K562 (cell line): ENCODE data around the gene CEP192. TPM values are rescaled to one million over a fixed set of nuclear protein-coding genes. Genes with fewer than 3 reads are reported as not detected.
A peak's percentile ranks its signal among the peaks of the same experiment; 100 is the strongest.

Source experiments
- ATAC-seq: fragments of 200-7000 bp; cut with Tn5 transposase; 3 replicates; pipeline ENCODE4 v1.9.1; 2020; ENCODE audit warnings: moderate library complexity
- BruUV-seq: library from RNA; stranded (reverse); fragments of 400-500 nt; replicated peaks from 2 replicates; lab custom pipeline; 2021; lab: Mats Ljungman, UMichigan
- CTCF ChIA-PET: fragments of 300-600 bp; formaldehyde crosslinking; extraction: SDS; loops from one replicate; lab custom pipeline; 2021; ENCODE audit warnings: low intra/inter-chr PET ratio; lab: Yijun Ruan, JAX
- POLR2A ChIA-PET: fragments of 300-600, 350-650 bp; sonication (Branson Sonifier 250); formaldehyde crosslinking; extraction: SDS; loops from one replicate; lab custom pipeline; 2021; ENCODE audit warnings: antibody characterized with exemption, inconsistent platforms; lab: Yijun Ruan, JAX
- DNase-seq, 4 experiments: peaks; one replicate each; pipeline versions ENCODE4 v3.0.0 to v3.0.0-alpha.2; 2011 to 2018; ENCODE audit warnings: low spot score in 3 of 4, mixed read lengths in 3 of 4; ENCODE audit errors: extremely low read depth in 1 of 4
- FAIRE-seq: peaks from 2 replicates; lab custom pipeline; 2011; peaks lifted over from hg19 to GRCh38; lab: Jason Lieb, UNC
- H2AFZ ChIP-seq: 2 replicates; pipeline ENCODE4 v1.6.0; 2011; ENCODE audit warnings: low read depth, low read length, control low read depth, inconsistent platforms
- H3K27ac ChIP-seq: fragments of 200-600 bp; 3 replicates; pipeline ENCODE4 v1.8.0; 2011; ENCODE audit warnings: low read depth, mild to moderate bottlenecking, control low read depth, inconsistent platforms, low read length, moderate library complexity, mixed read lengths; ENCODE audit errors: extremely low read depth
- H3K27me3 ChIP-seq, 2 experiments: fragments of 300-600 bp in 1 of 2; 2 replicates in 1 of 2; 3 replicates in 1 of 2; pipeline versions ENCODE4 v1.6.0 to v1.8.0; 2011; ENCODE audit warnings: inconsistent platforms in 2 of 2, low read length in 2 of 2, mild to moderate bottlenecking in 1 of 2, mixed read lengths in 1 of 2, moderate library complexity in 1 of 2; ENCODE audit not compliant: control insufficient read depth in 2 of 2, insufficient read depth in 2 of 2
- H3K36me3 ChIP-seq: fragments of 300-600 bp; 3 replicates; pipeline ENCODE4 v1.8.0; 2011; ENCODE audit warnings: mild to moderate bottlenecking, low read length, inconsistent platforms; ENCODE audit not compliant: control insufficient read depth, insufficient read depth
- H3K4me1 ChIP-seq, 2 experiments: fragments of 200-600 bp in 1 of 2; replicated peaks in 1 of 2; 2 replicates in 1 of 2; 3 replicates in 1 of 2; pipeline versions ENCODE4 v1.5.1 to v1.8.0; 2011; ENCODE audit warnings: inconsistent platforms in 2 of 2, low read length in 2 of 2, mild to moderate bottlenecking in 1 of 2, mixed read lengths in 1 of 2, moderate library complexity in 1 of 2; ENCODE audit not compliant: control insufficient read depth in 2 of 2, insufficient read depth in 2 of 2
- H3K4me2 ChIP-seq: 2 replicates; pipeline ENCODE4 v1.6.1; 2011; ENCODE audit warnings: low read length, control low read depth, inconsistent platforms, mixed read lengths; ENCODE audit not compliant: insufficient read depth
- H3K4me3 ChIP-seq: fragments of 200-600 bp; sonication (generic), shearing (Covaris generic); 2 replicates; pipeline ENCODE4 v1.5.1; 2016; ENCODE audit warnings: control low read depth, inconsistent platforms
- H3K79me2 ChIP-seq: fragments of 200-600 bp; 3 replicates; pipeline ENCODE4 v1.8.0; 2011; ENCODE audit warnings: low read length, inconsistent platforms; ENCODE audit not compliant: control insufficient read depth, insufficient read depth
- H3K9ac ChIP-seq, 2 experiments: 2 replicates each; pipeline versions ENCODE4 v1.6.0 to v1.6.1; 2011; ENCODE audit warnings: low read depth in 2 of 2, low read length in 2 of 2, control low read depth in 1 of 2, inconsistent platforms in 1 of 2, mild to moderate bottlenecking in 1 of 2, mixed read lengths in 1 of 2; ENCODE audit not compliant: insufficient read depth in 1 of 2
- H3K9me1 ChIP-seq: one replicate; pipeline ENCODE4 v1.6.0; 2011; ENCODE audit warnings: inconsistent platforms, mild to moderate bottlenecking, low read length, moderate library complexity; ENCODE audit not compliant: control insufficient read depth, insufficient read depth
- H3K9me3 ChIP-seq: replicated peaks from 2 replicates; pipeline ENCODE4 v1.5.1; 2011; ENCODE audit warnings: low read depth, low read length, inconsistent platforms; ENCODE audit not compliant: control insufficient read depth, insufficient read depth
- H4K20me1 ChIP-seq: replicated peaks from 2 replicates; pipeline ENCODE4 v1.6.1; 2011; ENCODE audit warnings: low read length, inconsistent platforms, mixed read lengths; ENCODE audit not compliant: control insufficient read depth, insufficient read depth
- FOXK1 ChIP-seq: sonication (generic); formaldehyde crosslinking; IDR thresholded peaks from 2 replicates; pipeline ENCODE4 v1.8.0; 2022; ENCODE audit warnings: missing genetic modification reagents, mild to moderate bottlenecking, borderline replicate concordance
- POLR2G ChIP-seq: fragments of 200-400 bp; formaldehyde crosslinking; IDR thresholded peaks from 2 replicates; pipeline ENCODE4 v1.6.1; 2017; ENCODE audit warnings: low read depth, mild to moderate bottlenecking, antibody characterized with exemption, low read length, moderate library complexity
- RBM17 ChIP-seq: fragments of 200-400 bp; formaldehyde crosslinking; IDR thresholded peaks from 2 replicates; pipeline ENCODE4 v1.6.1; 2017; ENCODE audit warnings: low read depth, mild to moderate bottlenecking, low read length, borderline replicate concordance
- RFX1 ChIP-seq: fragments of 450-650 bp; IDR thresholded peaks from 2 replicates; pipeline ENCODE4 v1.6.1; 2016; ENCODE audit warnings: mild to moderate bottlenecking, moderate library complexity
- WGBS: fragments of 100-300 bp; shearing (Covaris generic); methylation state at CpG from one replicate; pipeline ENCODE4 v1.1.6; 2016; ENCODE audit warnings: low coverage, mixed read lengths; ENCODE audit not compliant: insufficient coverage; ENCODE audit errors: missing lambda C conversion rate; 5-methylcytosine and 5-hydroxymethylcytosine counted together
- in situ Hi-C: fragments of 300-500 bp; cut with MboI; formaldehyde crosslinking; loops from 4 replicates; pipeline ENCODE4 v1.15.0; 2018; ENCODE audit warnings: inconsistent platforms, mixed read lengths
- intact Hi-C: fragments of 100-400 bp; cut with micrococcal nuclease; formaldehyde crosslinking; loops from 2 replicates; pipeline ENCODE4 v1.14.2; 2022
- polyA plus RNA-seq, 8 experiments: library from polyadenylated mRNA; depleted of rRNA in 4 of 8; stranded (reverse) in 5 of 8; unstranded in 3 of 8; fragments of >200 nt; fragmentation: Nextera tagmentation in 2 of 8; fragmentation: Illumina TruSeq in 1 of 8; extraction: Ambion mirVana in 2 of 8; extraction: Trizol in 1 of 8; gene quantifications; 2 replicates each; pipeline versions ENCODE4 v1.2.1 to v1.2.3, GENCODE V29; 2011 to 2014; ENCODE audit warnings: inconsistent platforms in 1 of 8, missing spikeins in 1 of 8
- total RNA-seq, 7 experiments: library from RNA; depleted of rRNA in 6 of 7; stranded (reverse); fragments of >200 nt in 6 of 7; fragmentation: Illumina TruSeq in 2 of 7; extraction: Trizol in 2 of 7; gene quantifications; 2 replicates each; pipeline versions ENCODE4 v1.2.1 to v1.2.3, GENCODE V29; 2011 to 2021; ENCODE audit warnings: low replicate concordance in 1 of 7
- TF ChIP-seq, protein P1 (sequence below), 2 experiments: fragments of 450-650 bp; IDR thresholded peaks; 2 replicates each; pipeline ENCODE4 v1.6.1; 2018; ENCODE audit warnings: mild to moderate bottlenecking in 2 of 2, low read depth in 1 of 2; ENCODE audit not compliant: partially characterized antibody in 2 of 2
- TF ChIP-seq, protein P2 (sequence below): sonication (generic); formaldehyde crosslinking; IDR thresholded peaks from 2 replicates; pipeline ENCODE4 v1.8.0; 2022; ENCODE audit warnings: missing genetic modification reagents, mild to moderate bottlenecking, borderline replicate concordance
- TF ChIP-seq, protein P3 (sequence below): fragments of 450-650 bp; formaldehyde crosslinking; IDR thresholded peaks from 2 replicates; pipeline ENCODE4 v1.4.0; 2020; ENCODE audit warnings: mild to moderate bottlenecking, moderate library complexity

CEP192 gene
- total and polyA plus RNA-seq, 9 of the 15 experiments (the other 6 are each of a cell fraction or from before 2014, with no cell fraction given): 14.4 to 54.4 (median 35.8) TPM

DNA sequence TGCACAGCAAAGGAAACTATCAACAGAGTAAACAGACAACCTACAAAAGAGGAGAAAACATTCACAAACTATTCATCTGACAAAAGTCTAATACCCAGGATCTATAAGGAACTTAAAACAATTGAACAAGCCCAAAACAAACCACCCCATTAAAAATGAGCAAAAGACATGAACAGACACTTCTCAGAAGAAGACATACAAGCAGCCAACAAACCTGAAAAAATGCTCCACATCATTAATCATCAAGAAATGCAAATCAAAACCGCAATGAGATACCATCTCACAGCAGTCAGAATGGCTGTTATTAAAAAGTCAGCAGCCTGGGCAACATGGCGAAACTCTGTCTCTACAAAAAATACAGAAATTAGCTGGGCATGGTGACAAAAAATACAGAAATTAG, 117.2 kb downstream of the CEP192 start:
- ATAC-seq (no peak), FAIRE-seq (no peak), DNase-seq (no peak)
- TF ChIP-seq, protein P1, sequence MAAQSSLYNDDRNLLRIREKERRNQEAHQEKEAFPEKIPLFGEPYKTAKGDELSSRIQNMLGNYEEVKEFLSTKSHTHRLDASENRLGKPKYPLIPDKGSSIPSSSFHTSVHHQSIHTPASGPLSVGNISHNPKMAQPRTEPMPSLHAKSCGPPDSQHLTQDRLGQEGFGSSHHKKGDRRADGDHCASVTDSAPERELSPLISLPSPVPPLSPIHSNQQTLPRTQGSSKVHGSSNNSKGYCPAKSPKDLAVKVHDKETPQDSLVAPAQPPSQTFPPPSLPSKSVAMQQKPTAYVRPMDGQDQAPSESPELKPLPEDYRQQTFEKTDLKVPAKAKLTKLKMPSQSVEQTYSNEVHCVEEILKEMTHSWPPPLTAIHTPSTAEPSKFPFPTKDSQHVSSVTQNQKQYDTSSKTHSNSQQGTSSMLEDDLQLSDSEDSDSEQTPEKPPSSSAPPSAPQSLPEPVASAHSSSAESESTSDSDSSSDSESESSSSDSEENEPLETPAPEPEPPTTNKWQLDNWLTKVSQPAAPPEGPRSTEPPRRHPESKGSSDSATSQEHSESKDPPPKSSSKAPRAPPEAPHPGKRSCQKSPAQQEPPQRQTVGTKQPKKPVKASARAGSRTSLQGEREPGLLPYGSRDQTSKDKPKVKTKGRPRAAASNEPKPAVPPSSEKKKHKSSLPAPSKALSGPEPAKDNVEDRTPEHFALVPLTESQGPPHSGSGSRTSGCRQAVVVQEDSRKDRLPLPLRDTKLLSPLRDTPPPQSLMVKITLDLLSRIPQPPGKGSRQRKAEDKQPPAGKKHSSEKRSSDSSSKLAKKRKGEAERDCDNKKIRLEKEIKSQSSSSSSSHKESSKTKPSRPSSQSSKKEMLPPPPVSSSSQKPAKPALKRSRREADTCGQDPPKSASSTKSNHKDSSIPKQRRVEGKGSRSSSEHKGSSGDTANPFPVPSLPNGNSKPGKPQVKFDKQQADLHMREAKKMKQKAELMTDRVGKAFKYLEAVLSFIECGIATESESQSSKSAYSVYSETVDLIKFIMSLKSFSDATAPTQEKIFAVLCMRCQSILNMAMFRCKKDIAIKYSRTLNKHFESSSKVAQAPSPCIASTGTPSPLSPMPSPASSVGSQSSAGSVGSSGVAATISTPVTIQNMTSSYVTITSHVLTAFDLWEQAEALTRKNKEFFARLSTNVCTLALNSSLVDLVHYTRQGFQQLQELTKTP (IDR thresholded peaks at IDR 0.05; ENCODE audit: low read depth in 1 of 2, partially characterized antibody in 2 of 2): peak in 1 of 2 experiments; percentile 95
- no peak for TF ChIP-seq POLR2G
- no peak for TF ChIP-seq RFX1
- no peak for TF ChIP-seq RBM17
- no peak for TF ChIP-seq FOXK1 (CRISPR knock-in tag)
- TF ChIP-seq, protein P2, sequence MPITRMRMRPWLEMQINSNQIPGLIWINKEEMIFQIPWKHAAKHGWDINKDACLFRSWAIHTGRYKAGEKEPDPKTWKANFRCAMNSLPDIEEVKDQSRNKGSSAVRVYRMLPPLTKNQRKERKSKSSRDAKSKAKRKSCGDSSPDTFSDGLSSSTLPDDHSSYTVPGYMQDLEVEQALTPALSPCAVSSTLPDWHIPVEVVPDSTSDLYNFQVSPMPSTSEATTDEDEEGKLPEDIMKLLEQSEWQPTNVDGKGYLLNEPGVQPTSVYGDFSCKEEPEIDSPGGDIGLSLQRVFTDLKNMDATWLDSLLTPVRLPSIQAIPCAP: no peak
- TF ChIP-seq, protein P3, sequence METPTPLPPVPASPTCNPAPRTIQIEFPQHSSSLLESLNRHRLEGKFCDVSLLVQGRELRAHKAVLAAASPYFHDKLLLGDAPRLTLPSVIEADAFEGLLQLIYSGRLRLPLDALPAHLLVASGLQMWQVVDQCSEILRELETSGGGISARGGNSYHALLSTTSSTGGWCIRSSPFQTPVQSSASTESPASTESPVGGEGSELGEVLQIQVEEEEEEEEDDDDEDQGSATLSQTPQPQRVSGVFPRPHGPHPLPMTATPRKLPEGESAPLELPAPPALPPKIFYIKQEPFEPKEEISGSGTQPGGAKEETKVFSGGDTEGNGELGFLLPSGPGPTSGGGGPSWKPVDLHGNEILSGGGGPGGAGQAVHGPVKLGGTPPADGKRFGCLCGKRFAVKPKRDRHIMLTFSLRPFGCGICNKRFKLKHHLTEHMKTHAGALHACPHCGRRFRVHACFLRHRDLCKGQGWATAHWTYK (CRISPR knock-in tag): no peak
- in situ Hi-C loops (no loop called here), intact Hi-C loops (no loop called here)
- Histone ChIP-seq H4K20me1 (no peaks in the 10 kb centered on the region), H3K9ac (no peak overlapping the region), H3K9me1 (no peaks in the 10 kb centered on the region), H3K4me3 (no peak overlapping the region), H3K36me3 (peaks cover 91% of the 10 kb centered on the region), H3K9me3 (no peaks in the 10 kb centered on the region), H3K4me1 (no peaks in the 10 kb centered on the region), H3K4me2 (no peak overlapping the region), H3K79me2 (no peaks in the 10 kb centered on the region), H3K27ac (no peak overlapping the region), H3K27me3 (no peaks in the 10 kb centered on the region), H2AFZ (no peak overlapping the region)
- BruUV-seq: no TSS peak
- CTCF ChIA-PET: no interaction called here
- WGBS: 84% methylated on average over 2 of the region's 2 CpGs
- POLR2A ChIA-PET: no interaction called here
